ENCODE measurements around the gene SLC2A10.

Gene SLC2A10

DNA sequence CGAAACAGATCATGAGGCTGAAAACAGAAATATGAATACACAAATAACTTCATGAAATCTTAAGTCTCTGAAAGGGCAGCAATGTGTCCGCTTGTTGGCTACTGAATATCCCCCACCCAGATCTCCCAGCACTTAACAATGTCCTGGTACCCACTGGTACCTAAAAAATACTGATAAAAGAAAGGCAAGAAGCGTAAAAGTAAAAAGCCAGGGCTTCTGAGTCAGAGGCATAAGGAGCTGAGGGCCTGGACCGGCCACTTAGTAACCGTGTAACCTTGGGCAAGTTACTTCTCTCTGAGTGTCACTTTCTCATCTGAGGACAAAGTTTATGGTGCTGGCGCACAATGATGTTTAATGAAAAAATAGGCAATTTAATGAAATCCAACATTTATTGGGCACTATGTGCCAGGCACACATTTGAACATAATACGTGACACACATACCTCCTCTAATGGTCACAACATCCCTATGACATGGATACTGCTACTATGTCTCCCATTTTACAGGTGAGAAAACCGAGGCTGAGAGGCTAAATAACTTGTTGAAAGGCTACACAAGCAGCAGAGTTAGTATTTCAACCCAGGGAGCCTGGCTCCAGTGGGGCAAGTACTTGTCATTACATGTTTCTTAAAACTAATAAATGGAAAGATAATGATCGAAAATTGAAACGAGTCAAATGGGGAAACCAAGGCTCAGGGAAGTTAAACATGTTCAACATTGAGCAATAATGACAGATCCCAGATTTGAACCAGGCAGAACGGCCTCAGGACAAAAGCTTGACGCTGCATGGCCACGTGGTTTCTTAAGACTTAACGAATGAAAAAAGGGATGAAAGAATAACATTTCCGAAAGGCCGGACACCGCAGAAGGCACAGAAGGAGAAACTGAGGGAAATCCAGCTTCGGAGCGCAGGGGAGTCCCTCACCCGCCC lies 21.0 kb upstream of the SLC2A10 start:
- peak overlapping the region; percentile 97 for H3K27ac ChIP-seq (replicated peaks)
- H3K4me3 ChIP-seq (replicated peaks; ENCODE audit: insufficient read depth, low read length): peak overlapping the region; percentile 67
- no peak for DNase-seq (ENCODE audit: low read depth in 1 of 2, low spot score in 1 of 2)
- TF ChIP-seq POLR2AphosphoS5 (IDR thresholded peaks at IDR 0.05; ENCODE audit: low read depth) (no peak), GABPA (IDR thresholded peaks at IDR 0.05; ENCODE audit: low read depth) (no peak), SPI1 (IDR thresholded peaks at IDR 0.05; ENCODE audit: borderline replicate concordance, low read depth) (no peak)
- TF ChIP-seq, protein P1, sequence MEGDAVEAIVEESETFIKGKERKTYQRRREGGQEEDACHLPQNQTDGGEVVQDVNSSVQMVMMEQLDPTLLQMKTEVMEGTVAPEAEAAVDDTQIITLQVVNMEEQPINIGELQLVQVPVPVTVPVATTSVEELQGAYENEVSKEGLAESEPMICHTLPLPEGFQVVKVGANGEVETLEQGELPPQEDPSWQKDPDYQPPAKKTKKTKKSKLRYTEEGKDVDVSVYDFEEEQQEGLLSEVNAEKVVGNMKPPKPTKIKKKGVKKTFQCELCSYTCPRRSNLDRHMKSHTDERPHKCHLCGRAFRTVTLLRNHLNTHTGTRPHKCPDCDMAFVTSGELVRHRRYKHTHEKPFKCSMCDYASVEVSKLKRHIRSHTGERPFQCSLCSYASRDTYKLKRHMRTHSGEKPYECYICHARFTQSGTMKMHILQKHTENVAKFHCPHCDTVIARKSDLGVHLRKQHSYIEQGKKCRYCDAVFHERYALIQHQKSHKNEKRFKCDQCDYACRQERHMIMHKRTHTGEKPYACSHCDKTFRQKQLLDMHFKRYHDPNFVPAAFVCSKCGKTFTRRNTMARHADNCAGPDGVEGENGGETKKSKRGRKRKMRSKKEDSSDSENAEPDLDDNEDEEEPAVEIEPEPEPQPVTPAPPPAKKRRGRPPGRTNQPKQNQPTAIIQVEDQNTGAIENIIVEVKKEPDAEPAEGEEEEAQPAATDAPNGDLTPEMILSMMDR (IDR thresholded peaks at IDR 0.05; ENCODE audit: insufficient read depth, low read length): no peak
- TF ChIP-seq, protein P2, sequence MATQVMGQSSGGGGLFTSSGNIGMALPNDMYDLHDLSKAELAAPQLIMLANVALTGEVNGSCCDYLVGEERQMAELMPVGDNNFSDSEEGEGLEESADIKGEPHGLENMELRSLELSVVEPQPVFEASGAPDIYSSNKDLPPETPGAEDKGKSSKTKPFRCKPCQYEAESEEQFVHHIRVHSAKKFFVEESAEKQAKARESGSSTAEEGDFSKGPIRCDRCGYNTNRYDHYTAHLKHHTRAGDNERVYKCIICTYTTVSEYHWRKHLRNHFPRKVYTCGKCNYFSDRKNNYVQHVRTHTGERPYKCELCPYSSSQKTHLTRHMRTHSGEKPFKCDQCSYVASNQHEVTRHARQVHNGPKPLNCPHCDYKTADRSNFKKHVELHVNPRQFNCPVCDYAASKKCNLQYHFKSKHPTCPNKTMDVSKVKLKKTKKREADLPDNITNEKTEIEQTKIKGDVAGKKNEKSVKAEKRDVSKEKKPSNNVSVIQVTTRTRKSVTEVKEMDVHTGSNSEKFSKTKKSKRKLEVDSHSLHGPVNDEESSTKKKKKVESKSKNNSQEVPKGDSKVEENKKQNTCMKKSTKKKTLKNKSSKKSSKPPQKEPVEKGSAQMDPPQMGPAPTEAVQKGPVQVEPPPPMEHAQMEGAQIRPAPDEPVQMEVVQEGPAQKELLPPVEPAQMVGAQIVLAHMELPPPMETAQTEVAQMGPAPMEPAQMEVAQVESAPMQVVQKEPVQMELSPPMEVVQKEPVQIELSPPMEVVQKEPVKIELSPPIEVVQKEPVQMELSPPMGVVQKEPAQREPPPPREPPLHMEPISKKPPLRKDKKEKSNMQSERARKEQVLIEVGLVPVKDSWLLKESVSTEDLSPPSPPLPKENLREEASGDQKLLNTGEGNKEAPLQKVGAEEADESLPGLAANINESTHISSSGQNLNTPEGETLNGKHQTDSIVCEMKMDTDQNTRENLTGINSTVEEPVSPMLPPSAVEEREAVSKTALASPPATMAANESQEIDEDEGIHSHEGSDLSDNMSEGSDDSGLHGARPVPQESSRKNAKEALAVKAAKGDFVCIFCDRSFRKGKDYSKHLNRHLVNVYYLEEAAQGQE (IDR thresholded peaks at IDR 0.05; ENCODE audit: insufficient replicate concordance, low read depth): no peak
- no peaks in the 10 kb centered on the region for H3K27me3 ChIP-seq (ENCODE audit: insufficient read depth, poor library complexity, severe bottlenecking)

DNA sequence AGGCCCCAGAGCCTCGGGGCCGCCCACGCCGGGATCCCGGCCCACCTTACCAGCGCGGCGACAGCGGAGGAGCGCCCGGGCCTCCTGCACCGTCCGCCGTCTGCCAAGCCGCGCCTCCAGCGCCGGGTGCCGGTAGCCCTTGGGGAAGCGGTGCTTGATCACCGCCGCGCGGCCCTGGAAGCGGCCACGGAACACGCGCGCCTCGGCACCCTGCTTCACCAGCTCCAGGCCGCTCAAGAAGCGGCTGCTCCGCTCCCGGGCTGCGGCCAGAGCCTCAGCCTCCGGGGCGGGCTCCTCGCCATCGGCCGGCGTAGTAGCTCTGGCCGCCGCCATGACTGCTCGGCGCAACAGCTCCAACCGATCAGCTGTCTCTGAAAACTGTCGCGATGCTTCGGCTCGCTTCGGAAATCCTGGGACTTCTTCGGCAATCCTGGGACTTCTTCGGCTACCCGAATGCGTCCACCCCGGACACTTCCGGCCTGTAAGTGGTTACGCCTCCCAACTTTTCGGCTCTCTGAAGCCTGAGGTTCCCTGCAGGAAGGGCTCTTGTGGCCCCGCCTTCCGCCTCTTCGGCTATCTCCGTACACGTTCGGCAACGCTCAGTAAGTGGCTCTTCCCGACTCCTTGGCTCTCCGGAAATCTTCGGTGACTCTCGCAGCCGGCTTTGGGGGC lies 20.2 kb upstream of the SLC2A10 start, which contains the start of gene TP53RK:
TP53RK (minus strand) TSS at position 363 of the 672 bp plus-strand sequence; CDS start at position 333, 30 bp downstream.
- DNase-seq (ENCODE audit: low read depth in 1 of 2, low spot score in 1 of 2): peak; percentile 100
- Histone ChIP-seq H3K4me3 (replicated peaks; ENCODE audit: insufficient read depth, low read length) (peak within 1 kb of the TSS; percentile 67), H3K27ac (replicated peaks) (peak within 1 kb of the TSS; percentile 97), H3K27me3 (ENCODE audit: insufficient read depth, poor library complexity, severe bottlenecking) (no peaks in the 10 kb centered on the region)
- peak; percentile 6; the same call in 1 of the 2 replicates for TF ChIP-seq GABPA (IDR thresholded peaks at IDR 0.05; ENCODE audit: low read depth)
- no peak for TF ChIP-seq SPI1 (IDR thresholded peaks at IDR 0.05; ENCODE audit: borderline replicate concordance, low read depth)
- TF ChIP-seq POLR2AphosphoS5 (IDR thresholded peaks at IDR 0.05; ENCODE audit: low read depth): peak; percentile 43; the same call in 1 of the 2 replicates
- TF ChIP-seq, protein P1 (IDR thresholded peaks at IDR 0.05; ENCODE audit: insufficient read depth, low read length): no peak
- TF ChIP-seq, protein P2 (IDR thresholded peaks at IDR 0.05; ENCODE audit: insufficient replicate concordance, low read depth): no peak

DNA sequence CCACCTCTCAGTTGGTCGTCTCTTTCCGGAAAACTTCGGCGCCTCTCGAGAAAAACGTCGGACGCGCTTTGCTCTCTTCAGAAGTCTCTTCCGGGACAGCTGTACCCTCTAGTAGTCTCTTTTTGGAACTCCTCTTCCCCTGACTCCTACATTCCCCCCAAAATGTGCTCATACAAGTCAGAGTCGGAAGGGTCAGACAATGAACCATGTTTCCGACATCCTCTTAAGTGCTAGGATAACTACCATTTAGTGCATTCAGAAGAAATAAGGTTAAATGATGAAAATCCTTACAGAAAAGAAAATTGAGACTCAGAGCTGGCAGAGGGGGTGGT lies 19.7 kb upstream of the SLC2A10 start:
- Histone ChIP-seq H3K4me3 (replicated peaks; ENCODE audit: insufficient read depth, low read length) (peak overlapping the region; percentile 31), H3K27ac (replicated peaks) (peak overlapping the region; percentile 97)
- TF ChIP-seq, protein P1 (IDR thresholded peaks at IDR 0.05; ENCODE audit: insufficient read depth, low read length): no peak
- TF ChIP-seq GABPA (IDR thresholded peaks at IDR 0.05; ENCODE audit: low read depth) (no peak; the same call in 1 of the 2 replicates), POLR2AphosphoS5 (IDR thresholded peaks at IDR 0.05; ENCODE audit: low read depth) (peak; percentile 8; the same call in 1 of the 2 replicates), SPI1 (IDR thresholded peaks at IDR 0.05; ENCODE audit: borderline replicate concordance, low read depth) (no peak)
- TF ChIP-seq, protein P2 (IDR thresholded peaks at IDR 0.05; ENCODE audit: insufficient replicate concordance, low read depth): peak; percentile 43

More for the DNA sequence above, 19.7 kb upstream of the SLC2A10 start:
- DNase-seq (ENCODE audit: low read depth in 1 of 2, low spot score in 1 of 2): no peak
- no peaks in the 10 kb centered on the region for H3K27me3 ChIP-seq (ENCODE audit: insufficient read depth, poor library complexity, severe bottlenecking)
